Measurements from ENCODE around the gene KCNK5.

KCNK5 gene

DNA sequence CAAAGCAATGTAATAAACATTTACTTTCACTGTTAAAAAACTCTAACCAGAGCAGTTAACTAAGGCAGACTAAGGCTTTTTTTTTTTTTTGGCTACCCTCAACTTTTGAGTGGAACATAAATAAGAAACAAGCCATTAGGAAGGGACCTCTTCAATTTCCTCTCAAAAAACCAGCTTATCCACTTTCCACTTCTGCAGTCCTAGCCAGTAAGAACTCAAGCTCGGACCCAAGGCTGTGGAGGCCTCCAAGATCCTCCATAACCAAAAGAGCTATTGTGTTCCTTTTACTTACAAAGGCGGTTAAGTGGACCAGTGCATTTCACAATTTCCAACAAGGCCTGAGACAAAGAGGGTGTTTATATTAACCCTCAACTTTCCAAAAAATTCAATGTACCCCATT lies 5.3 kb downstream of the KCNK5 start:
- H3K27ac Mint-ChIP-seq = peak overlapping the region; percentile 80 to 91 (median 81)
- H3K4me3 Mint-ChIP-seq = peak overlapping the region in 2 of 3 experiments; percentile 12 to 26
- peaks cover 58% of the 10 kb centered on the region for H3K4me1 Mint-ChIP-seq
- H3K27me3 Mint-ChIP-seq (ENCODE audit: low read depth) = peaks cover 22% of the 10 kb centered on the region
- TF ChIP-seq, protein P1, sequence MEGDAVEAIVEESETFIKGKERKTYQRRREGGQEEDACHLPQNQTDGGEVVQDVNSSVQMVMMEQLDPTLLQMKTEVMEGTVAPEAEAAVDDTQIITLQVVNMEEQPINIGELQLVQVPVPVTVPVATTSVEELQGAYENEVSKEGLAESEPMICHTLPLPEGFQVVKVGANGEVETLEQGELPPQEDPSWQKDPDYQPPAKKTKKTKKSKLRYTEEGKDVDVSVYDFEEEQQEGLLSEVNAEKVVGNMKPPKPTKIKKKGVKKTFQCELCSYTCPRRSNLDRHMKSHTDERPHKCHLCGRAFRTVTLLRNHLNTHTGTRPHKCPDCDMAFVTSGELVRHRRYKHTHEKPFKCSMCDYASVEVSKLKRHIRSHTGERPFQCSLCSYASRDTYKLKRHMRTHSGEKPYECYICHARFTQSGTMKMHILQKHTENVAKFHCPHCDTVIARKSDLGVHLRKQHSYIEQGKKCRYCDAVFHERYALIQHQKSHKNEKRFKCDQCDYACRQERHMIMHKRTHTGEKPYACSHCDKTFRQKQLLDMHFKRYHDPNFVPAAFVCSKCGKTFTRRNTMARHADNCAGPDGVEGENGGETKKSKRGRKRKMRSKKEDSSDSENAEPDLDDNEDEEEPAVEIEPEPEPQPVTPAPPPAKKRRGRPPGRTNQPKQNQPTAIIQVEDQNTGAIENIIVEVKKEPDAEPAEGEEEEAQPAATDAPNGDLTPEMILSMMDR (IDR thresholded peaks at IDR 0.05; ENCODE audit: unreplicated experiment in 3 of 3) = no peak
- H3K9me3 Mint-ChIP-seq = peaks cover 2% of the 10 kb centered on the region
- peaks cover 15% of the 10 kb centered on the region for H3K36me3 Mint-ChIP-seq (ENCODE audit: low read depth)

DNA sequence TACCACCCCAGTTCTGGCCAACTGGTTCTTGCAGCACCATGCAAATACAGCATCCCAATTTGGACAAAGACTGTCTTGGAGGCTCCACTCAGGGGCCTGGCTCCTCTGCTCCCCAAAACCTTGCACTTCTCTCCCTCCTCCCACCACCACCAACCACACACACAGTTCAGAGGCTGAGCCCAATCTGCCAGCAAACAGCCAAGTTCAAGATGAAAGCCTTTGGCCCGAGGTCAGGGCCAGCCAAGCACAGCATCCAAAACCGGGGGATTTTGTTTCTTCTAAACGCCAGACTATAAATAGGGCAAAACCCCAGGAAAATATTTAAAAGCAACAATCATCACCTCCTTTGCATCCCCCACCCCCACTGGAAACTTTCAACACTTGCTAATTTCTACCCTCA lies 5.7 kb downstream of the KCNK5 start:
- Mint-ChIP-seq H3K27me3 (ENCODE audit: low read depth) (peaks cover 17% of the 10 kb centered on the region), H3K4me1 (peaks cover 62% of the 10 kb centered on the region), H3K27ac (peak overlapping the region; percentile 80 to 91 (median 81)), H3K9me3 (peaks cover 2% of the 10 kb centered on the region), H3K4me3 (peak overlapping the region in 1 of 3 experiments; percentile 12), H3K36me3 (ENCODE audit: low read depth) (peaks cover 15% of the 10 kb centered on the region)
- TF ChIP-seq, protein P1 (IDR thresholded peaks at IDR 0.05; ENCODE audit: unreplicated experiment in 3 of 3) = no peak

DNA sequence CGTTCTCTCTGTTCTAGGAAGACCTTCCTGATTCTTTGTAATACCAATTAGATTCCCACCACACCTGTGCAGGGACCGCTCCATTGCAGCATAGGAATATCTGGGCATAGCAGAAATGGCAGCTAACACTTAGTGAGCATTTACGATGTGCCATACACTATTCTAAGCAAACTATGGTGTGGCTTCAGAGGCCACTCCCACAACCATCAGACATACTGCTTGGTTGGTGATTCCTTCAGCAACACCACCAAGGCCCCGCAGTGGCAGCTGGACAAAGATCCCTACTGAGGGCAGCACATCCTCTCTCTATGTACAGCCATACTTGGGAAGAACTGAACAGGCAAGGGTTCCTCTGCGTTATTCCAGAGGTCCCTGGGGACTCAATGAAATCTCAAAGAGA lies 6.2 kb downstream of the KCNK5 start:
- H3K36me3 Mint-ChIP-seq (ENCODE audit: low read depth) = peaks cover 15% of the 10 kb centered on the region
- peaks cover 16% of the 10 kb centered on the region for H3K27me3 Mint-ChIP-seq (ENCODE audit: low read depth)
- peaks cover 62% of the 10 kb centered on the region for H3K4me1 Mint-ChIP-seq
- TF ChIP-seq, protein P1 (IDR thresholded peaks at IDR 0.05; ENCODE audit: unreplicated experiment in 3 of 3) = no peak
- peaks cover 2% of the 10 kb centered on the region for H3K9me3 Mint-ChIP-seq
- peak overlapping the region; percentile 80 to 91 (median 81) for H3K27ac Mint-ChIP-seq
- H3K4me3 Mint-ChIP-seq = no peak overlapping the region

DNA sequence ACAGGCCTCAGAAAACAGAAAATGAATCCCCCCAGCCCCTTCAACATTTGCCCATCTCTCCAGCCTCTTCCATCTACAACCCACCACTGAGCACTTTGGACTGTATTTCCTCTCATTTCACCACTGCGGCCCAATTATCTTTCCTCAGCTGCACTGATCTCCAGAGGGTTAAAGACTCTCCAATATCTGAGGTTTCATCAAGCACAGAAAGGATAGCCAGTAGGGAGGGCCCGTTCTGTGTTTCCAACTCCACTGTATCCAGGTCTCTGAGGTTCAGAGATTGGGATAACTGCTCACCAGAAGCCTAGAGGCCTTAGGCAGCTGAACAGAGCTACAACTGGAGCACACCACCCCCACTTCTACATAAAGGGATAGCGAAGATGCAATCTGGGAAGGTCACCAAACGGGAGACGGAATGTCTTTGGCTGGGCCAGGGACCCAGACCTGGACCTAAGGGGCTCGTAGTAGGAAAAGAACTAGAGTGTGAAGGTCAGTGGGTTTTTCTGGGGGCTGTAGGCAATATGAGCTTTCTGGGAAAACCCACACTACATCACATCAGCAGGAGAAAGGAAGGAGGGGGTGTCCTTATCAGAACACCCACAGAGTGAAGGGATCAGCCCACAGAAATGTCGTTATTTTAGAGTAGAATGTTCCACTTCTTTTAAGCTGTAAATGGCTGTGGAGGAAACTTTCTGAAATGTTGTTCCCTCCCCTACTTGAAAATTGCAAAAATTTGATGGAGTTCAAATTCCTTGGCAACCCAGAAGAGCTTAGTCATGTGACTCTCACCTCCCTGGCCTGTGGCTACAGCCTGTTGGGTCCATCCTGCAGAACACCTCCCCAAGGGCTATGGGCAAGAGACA lies 7.3 kb downstream of the KCNK5 start:
- H3K36me3 Mint-ChIP-seq (ENCODE audit: low read depth) = peaks cover 15% of the 10 kb centered on the region
- TF ChIP-seq, protein P1 (IDR thresholded peaks at IDR 0.05; ENCODE audit: unreplicated experiment in 3 of 3) = no peak
- peaks cover 62% of the 10 kb centered on the region for H3K4me1 Mint-ChIP-seq
- H3K27me3 Mint-ChIP-seq (ENCODE audit: low read depth) = peaks cover 9% of the 10 kb centered on the region
- H3K9me3 Mint-ChIP-seq = peaks cover 2% of the 10 kb centered on the region
- no peak overlapping the region for H3K4me3 Mint-ChIP-seq
- peak overlapping the region; percentile 33 to 91 (median 80) for H3K27ac Mint-ChIP-seq

DNA sequence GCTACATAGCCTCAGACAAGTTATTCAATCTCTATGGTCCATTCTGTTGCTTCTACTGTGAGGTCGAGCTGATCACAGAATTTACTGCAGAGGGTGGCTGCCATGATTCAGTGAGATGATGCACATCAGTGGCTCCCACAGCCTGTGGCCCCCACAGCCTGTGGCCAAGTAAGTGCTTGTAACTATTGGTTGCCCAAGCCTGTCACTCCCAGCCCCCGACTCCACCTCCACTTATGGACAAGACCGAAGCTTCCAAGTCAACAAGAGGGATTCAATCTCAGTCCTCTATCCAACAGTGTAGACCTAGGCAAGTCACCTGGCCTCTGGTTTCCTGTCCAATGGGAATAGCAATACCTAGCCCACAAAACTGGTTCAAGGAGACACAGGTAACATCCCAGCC lies 8.2 kb downstream of the KCNK5 start:
- Mint-ChIP-seq H3K27me3 (ENCODE audit: low read depth) (peaks cover 8% of the 10 kb centered on the region), H3K4me3 (no peak overlapping the region), H3K36me3 (ENCODE audit: low read depth) (peaks cover 15% of the 10 kb centered on the region), H3K4me1 (peaks cover 57% of the 10 kb centered on the region), H3K27ac (no peak overlapping the region), H3K9me3 (peaks cover 2% of the 10 kb centered on the region)
- TF ChIP-seq, protein P1 (IDR thresholded peaks at IDR 0.05; ENCODE audit: unreplicated experiment in 3 of 3) = no peak
